ENCODE measurements around the gene NXPH2. TPM values are rescaled to one million over a fixed set of nuclear protein-coding genes. Genes with fewer than 3 reads are reported as not detected.
"Not testable (repeated sequence)": the region's sequence is repeated elsewhere in the genome, so short reads cannot be mapped to it uniquely, and the experiment has no call there.

Gene NXPH2
- total RNA-seq, 1 donor from 2014 or later = not detected

- ATAC-seq (no peak), DNase-seq (ENCODE audit: low spot score) (no peak)
- intact Hi-C loops (cut with DNase I) = no loop called here
Observed at GRCh38 chr2:138658187-138658894, 121.8 kb downstream of the NXPH2 start.

GRCh38 chr2:138654146-138654545, 126.0 kb downstream of the NXPH2 start:
- no peak for DNase-seq (ENCODE audit: low spot score)
- intact Hi-C loops (cut with DNase I) = no loop called here
- ATAC-seq = no peak

- ATAC-seq (no peak), DNase-seq (ENCODE audit: low spot score) (no peak)
- intact Hi-C loops (cut with DNase I) = no loop called here
Observed at GRCh38 chr2:138652378-138652777, 127.8 kb downstream of the NXPH2 start.

- no peak for DNase-seq (ENCODE audit: low spot score)
- no peak for ATAC-seq
- intact Hi-C loops (cut with DNase I) = no loop called here
Observed at GRCh38 chr2:138649571-138649970, 130.6 kb downstream of the NXPH2 start.

GRCh38 chr2:138648606-138649005, 131.6 kb downstream of the NXPH2 start:
- ATAC-seq = no peak
- DNase-seq (ENCODE audit: low spot score) = no peak
- intact Hi-C loops (cut with DNase I) = no loop called here

GRCh38 chr2:138644776-138645175, 135.4 kb downstream of the NXPH2 start:
- not testable (repeated sequence) for ATAC-seq; DNase-seq (ENCODE audit: low spot score)

GRCh38 chr2:138640921-138641676, 139.1 kb downstream of the NXPH2 start:
- ATAC-seq (no peak), DNase-seq (ENCODE audit: low spot score) (no peak)
- intact Hi-C loops (cut with DNase I) = no loop called here

More at GRCh38 chr2:138644776-138645175, 135.4 kb downstream of the NXPH2 start:
- intact Hi-C loops (cut with DNase I) = not testable (repeated sequence)

- no peak for DNase-seq (ENCODE audit: low spot score)
- ATAC-seq = no peak
- intact Hi-C loops (cut with DNase I) = no loop called here
Observed at GRCh38 chr2:138637686-138638085, 142.5 kb downstream of the NXPH2 start.

GRCh38 chr2:138637061-138637460, 143.1 kb downstream of the NXPH2 start:
- DNase-seq (ENCODE audit: low spot score) (no peak), ATAC-seq (no peak)
- intact Hi-C loops (cut with DNase I) = no loop called here

- DNase-seq (ENCODE audit: low spot score) (no peak), ATAC-seq (no peak)
- intact Hi-C loops (cut with DNase I) = no loop called here
Observed at GRCh38 chr2:138633049-138633448, 147.1 kb downstream of the NXPH2 start.

GRCh38 chr2:138632066-138632620, 148.0 kb downstream of the NXPH2 start:
- ATAC-seq (no peak), DNase-seq (ENCODE audit: low spot score) (no peak)
- intact Hi-C loops (cut with DNase I) = no loop called here

GRCh38 chr2:138630164-138630563, 150.0 kb downstream of the NXPH2 start:
- intact Hi-C loops (cut with DNase I) = no loop called here
- DNase-seq (ENCODE audit: low spot score) (no peak), ATAC-seq (no peak)

- DNase-seq (ENCODE audit: low spot score) (no peak), ATAC-seq (no peak)
- intact Hi-C loops (cut with DNase I) = no loop called here
Observed at GRCh38 chr2:138626148-138626547, 154.0 kb downstream of the NXPH2 start.

- DNase-seq (ENCODE audit: low spot score) (no peak), ATAC-seq (no peak)
- intact Hi-C loops (cut with DNase I) = no loop called here
Observed at GRCh38 chr2:138622613-138623012, 157.6 kb downstream of the NXPH2 start.

- DNase-seq (ENCODE audit: low spot score) = no peak
- no peak for ATAC-seq
- intact Hi-C loops (cut with DNase I) = no loop called here
Observed at GRCh38 chr2:138621139-138621538, 159.1 kb downstream of the NXPH2 start.

GRCh38 chr2:138620431-138620830, 159.8 kb downstream of the NXPH2 start:
- ATAC-seq (no peak), DNase-seq (ENCODE audit: low spot score) (no peak)
- intact Hi-C loops (cut with DNase I) = no loop called here

All from sciatic nerve (tissue), 2 donors.